ENCODE data around the gene TMEM52. TPM values are rescaled to one million over a fixed set of nuclear protein-coding genes. Genes with fewer than 3 reads are reported as not detected.

Gene TMEM52
- total RNA-seq, 4 donors from 2014 or later: 0.40 to 3.1 (median 1.8) TPM

- WGBS, 2 donors (ENCODE audit: low coverage in 1 of 2): 50 to 71% methylated on average over 3 to 4 of the region's 18 CpGs
- Histone ChIP-seq H3K27me3 (peaks cover 6% of the 10 kb centered on the region), H3K9me3 (no peaks in the 10 kb centered on the region), H3K4me1 (peaks cover 0 to 8% (median 0%) of the 10 kb centered on the region in 3 donors), H3K36me3 (no peaks in the 10 kb centered on the region), H3K4me3 (no peak overlapping the region), H3K27ac (no peak overlapping the region)
- TF ChIP-seq CTCF (IDR thresholded peaks at IDR 0.05): no peak
- no peak for TF ChIP-seq POLR2A (IDR thresholded peaks at IDR 0.05)
- no peak for TF ChIP-seq POLR2AphosphoS5 (IDR thresholded peaks at IDR 0.05)
- TF ChIP-seq EP300 (IDR thresholded peaks at IDR 0.05): no peak
- ATAC-seq: no peak
These were observed 5.3 kb upstream of the TMEM52 start for GRCh38 chr1:1924386-1924785.

GRCh38 chr1:1922956-1923833, 4.1 kb upstream of the TMEM52 start:
- no peak overlapping the region for H3K27ac ChIP-seq
- peaks cover 3 to 19% (median 7%) of the 10 kb centered on the region in 3 donors for H3K4me1 ChIP-seq
- H3K27me3 ChIP-seq: no peaks in the 10 kb centered on the region
- no peaks in the 10 kb centered on the region for H3K9me3 ChIP-seq
- H3K36me3 ChIP-seq: no peaks in the 10 kb centered on the region
- no peak overlapping the region for H3K4me3 ChIP-seq
- WGBS, 2 donors (ENCODE audit: low coverage in 1 of 2): 20% methylated on average over 1 of the region's 29 CpGs; no CpG with 5 or more reads in 1 of the 2 donors
- TF ChIP-seq CTCF (IDR thresholded peaks at IDR 0.05) (no peak), EP300 (IDR thresholded peaks at IDR 0.05) (no peak), POLR2AphosphoS5 (IDR thresholded peaks at IDR 0.05) (no peak), POLR2A (IDR thresholded peaks at IDR 0.05) (no peak)
- no peak for ATAC-seq

- WGBS, 2 donors (ENCODE audit: low coverage in 1 of 2): no CpG with 5 or more reads among the region's 6 CpGs
- no peaks in the 10 kb centered on the region for H3K27me3 ChIP-seq
- no peaks in the 10 kb centered on the region for H3K9me3 ChIP-seq
- no peak overlapping the region for H3K27ac ChIP-seq
- ATAC-seq: no peak
- no peaks in the 10 kb centered on the region for H3K36me3 ChIP-seq
- H3K4me3 ChIP-seq: no peak overlapping the region
- TF ChIP-seq EP300 (IDR thresholded peaks at IDR 0.05) (no peak), CTCF (IDR thresholded peaks at IDR 0.05) (no peak), POLR2A (IDR thresholded peaks at IDR 0.05) (no peak), POLR2AphosphoS5 (IDR thresholded peaks at IDR 0.05) (no peak)
- H3K4me1 ChIP-seq: peaks cover 3 to 23% (median 11%) of the 10 kb centered on the region in 3 donors
These were observed 3.5 kb upstream of the TMEM52 start for GRCh38 chr1:1922702-1922955.

- peaks cover 3 to 23% (median 11%) of the 10 kb centered on the region in 3 donors for H3K4me1 ChIP-seq
- H3K27me3 ChIP-seq: no peaks in the 10 kb centered on the region
- no peak for ATAC-seq
- WGBS, 2 donors (ENCODE audit: low coverage in 1 of 2): 100% methylated on average over 1 of the region's 16 CpGs; no CpG with 5 or more reads in 1 of the 2 donors
- H3K36me3 ChIP-seq: no peaks in the 10 kb centered on the region
- no peaks in the 10 kb centered on the region for H3K9me3 ChIP-seq
- no peak overlapping the region for H3K4me3 ChIP-seq
- H3K27ac ChIP-seq: no peak overlapping the region
- TF ChIP-seq CTCF (IDR thresholded peaks at IDR 0.05): no peak
- TF ChIP-seq POLR2AphosphoS5 (IDR thresholded peaks at IDR 0.05): no peak
- no peak for TF ChIP-seq POLR2A (IDR thresholded peaks at IDR 0.05)
- TF ChIP-seq EP300 (IDR thresholded peaks at IDR 0.05): no peak
These were observed 3.0 kb upstream of the TMEM52 start for GRCh38 chr1:1921901-1922701.

All from gastroesophageal sphincter (tissue), 4 donors.